ENCODE results near the gene IFT74. TPM values are rescaled to one million over a fixed set of nuclear protein-coding genes. Genes with fewer than 3 reads are reported as not detected.

The IFT74 gene
- total RNA-seq, result 16.0 and 17.0 TPM in 2 replicates

DNA sequence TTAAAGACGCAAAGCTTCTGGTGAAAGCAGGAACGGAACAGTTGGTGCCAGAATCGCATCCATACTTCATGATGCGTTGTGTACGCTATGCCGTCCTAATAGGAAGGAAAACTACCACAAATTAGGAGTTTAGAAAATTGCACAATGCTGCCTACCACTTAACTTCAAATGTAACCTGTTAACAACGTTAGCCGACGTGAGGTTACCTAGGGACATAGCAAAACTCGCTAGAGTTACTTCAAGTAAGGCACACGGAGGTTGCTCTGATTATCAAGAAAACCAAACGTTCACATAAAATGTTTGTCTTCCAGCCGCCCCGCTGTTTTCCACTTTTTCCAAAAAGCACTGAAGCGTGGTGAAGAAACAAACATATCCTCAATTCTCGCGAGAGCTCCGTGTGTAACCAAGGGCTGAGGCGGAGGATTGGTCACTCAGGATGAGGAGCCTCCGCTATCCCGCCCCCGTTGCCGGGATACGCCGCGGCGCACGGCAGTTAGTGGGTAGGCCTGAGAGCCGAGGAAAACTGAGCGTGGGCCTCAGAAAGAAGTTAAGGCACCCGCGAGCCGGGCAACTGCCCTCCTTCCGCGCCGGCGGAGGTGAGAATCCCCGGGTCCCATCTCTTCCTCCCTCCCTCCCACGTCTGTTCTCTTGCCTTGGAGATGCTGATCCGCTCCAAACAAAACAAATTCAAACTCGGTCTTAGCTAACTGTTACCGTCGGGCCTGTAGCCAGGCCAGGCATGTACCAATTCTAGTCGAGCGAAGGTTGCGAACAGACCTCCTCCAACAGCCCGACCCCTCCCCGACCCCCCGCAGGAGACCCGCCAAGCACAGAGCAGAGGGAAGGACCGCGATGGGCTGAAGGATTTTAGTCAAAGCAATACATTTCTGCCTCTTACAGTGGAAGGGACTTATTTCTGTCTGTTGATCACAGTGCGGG is at the start of gene IFT74:
IFT74 (plus strand) TSS at position 492 of the 939 bp plus-strand sequence. CDS start 5,556 bp downstream, outside the sequence.

DNA sequence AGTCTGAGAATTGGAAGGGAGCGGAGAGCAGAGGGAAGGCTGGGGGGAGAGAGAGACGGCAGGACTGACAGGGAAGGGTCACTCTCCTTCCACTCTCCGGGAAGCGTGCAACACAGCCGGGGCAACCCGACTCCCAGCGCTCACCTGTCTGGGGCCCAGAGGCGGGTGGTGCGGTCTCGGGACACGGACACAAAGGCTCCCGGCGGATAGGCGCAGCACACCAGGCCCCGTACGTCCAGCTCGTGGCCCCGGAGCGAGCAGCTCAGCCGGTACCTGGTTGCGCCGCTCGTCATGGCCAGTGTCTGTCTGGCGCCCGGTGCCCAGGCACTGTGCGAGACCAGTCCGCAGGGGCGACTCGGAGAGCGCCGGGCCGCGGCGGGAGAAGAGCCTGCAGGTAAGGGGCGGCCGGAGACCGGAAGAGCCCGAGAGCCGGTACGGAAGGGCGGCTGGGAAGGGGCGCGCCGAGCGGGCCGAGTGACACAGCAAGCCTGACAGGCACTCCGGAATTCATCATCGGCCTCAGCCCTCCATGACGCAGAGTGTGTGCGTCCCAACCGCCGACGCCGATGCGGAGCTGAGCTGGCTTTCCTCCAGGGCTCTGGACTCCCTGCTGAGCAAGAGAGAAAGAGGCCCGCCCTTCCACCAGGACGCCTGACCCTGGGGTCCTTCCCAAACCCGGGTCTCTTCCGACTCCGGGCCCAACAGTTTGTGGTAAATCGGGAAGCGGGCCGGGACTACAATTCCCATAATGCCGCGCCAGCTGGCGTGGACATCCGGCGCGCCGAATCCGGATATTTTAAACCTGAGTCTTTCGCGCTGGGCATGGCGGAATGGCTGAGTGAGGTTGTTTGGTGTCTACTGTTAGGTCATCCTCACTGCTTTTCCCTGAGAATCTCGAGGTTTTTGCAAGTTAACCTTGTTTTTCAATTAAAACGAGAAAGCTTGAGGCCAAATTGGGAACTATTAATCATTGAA is 9.2 kb upstream of the IFT74 start, which contains the start of gene PLAA:
PLAA (minus strand) TSS at position 490 of the 975 bp plus-strand sequence; CDS start at position 293, 197 bp downstream.

DNA sequence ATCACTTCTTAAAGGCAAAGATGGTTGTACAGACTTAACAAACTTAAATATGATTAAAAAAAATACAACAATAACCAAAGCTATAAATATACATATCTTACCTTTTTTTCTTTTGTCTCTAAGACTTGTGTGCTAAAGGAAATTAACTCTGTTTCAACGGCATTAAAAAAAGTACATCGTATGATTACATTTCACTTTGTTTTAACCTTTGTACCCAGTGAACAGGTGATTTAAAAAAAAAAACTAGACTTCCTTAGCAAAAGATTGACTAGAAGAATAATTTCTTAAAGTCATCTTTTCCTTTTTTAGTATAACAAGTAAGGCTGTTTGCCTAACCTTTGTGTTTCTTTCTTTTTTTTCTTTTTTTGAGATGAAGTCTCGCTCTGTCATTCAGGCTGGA is 49.3 kb downstream of the IFT74 start, which contains the start of gene LRRC19:
LRRC19 (minus strand) TSS at position 182 of the 400 bp plus-strand sequence. CDS start 5,978 bp downstream, outside the sequence.

DNA sequence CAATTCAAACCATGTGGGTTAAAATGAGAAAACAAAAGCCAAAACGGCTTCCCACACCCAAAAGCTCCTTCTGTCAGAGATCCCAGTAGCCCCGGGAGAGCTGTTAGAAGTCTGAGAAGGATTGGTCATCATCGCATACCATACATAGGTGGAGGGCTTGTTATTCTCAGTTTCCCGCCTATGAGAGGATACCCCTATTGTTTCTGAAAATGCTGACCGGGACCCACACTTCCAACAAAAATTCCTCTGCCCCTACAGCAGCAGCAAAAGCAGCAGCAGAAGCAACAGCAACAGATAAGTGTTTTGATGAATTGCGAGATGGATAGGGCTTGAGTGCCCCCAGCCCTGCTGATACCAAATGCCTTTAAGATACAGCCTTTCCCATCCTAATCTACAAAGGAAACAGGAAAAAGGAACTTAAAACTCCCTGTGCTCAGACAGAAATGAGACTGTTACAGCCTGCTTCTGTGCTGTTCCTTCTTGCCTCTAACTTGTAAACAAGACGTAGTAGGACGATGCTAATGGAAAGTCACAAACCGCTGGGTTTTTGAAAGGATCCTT is 152.8 kb downstream of the IFT74 start, which contains the start of gene TEK:
TEK (plus strand) TSS at position 245 of the 561 bp plus-strand sequence. CDS start 366 bp downstream, outside the sequence.

Other genes with a start within 250 kb of the IFT74 start
- 19.3 and 24.1 TPM in 2 replicates for gene CAAP1, start 63.6 kb upstream of the IFT74 start, total RNA-seq
- gene PLAA, start 9.2 kb upstream of the IFT74 start, total RNA-seq, result 37.4 and 39.2 TPM in 2 replicates
- not detected in 2 replicates for gene LRRC19, start 49.3 kb downstream of the IFT74 start, total RNA-seq
- gene TEK, start 152.8 kb downstream of the IFT74 start, total RNA-seq, result 2.1 and 3.4 TPM in 2 replicates

Measured in aortic smooth muscle cell (primary cell).